ENCODE data around the gene GALE.

DNA sequence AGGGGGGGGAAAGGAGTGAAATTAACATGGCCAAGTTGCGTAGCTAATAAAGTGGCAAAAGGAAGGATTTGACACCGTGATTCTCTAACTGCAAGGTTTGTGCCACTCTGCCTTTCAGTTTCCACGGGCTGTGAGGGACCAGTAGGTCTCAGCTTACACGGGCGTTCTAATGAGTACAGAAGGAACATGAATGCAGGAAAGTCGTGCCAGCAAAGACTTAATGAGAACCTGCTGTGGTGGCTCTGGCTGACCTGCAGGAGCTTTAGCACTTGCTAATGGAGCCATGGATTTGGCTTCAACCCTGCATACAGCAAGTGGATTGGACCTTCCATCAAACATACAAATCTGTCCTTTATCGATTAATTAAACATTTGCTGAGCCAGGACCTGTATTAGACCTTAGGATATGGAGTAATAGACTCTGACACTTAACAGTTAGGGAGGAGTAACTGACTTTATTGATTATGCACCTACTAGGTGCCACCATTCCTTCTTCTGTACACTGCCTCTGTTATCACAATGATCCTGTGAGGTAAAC lies 37.4 kb downstream of the GALE start:
- no peak for TF ChIP-seq CTCF (IDR thresholded peaks at IDR 0.05)
- no peak for TF ChIP-seq POLR2A (IDR thresholded peaks at IDR 0.05)
- TF ChIP-seq POLR2AphosphoS5 (IDR thresholded peaks at IDR 0.05) = no peak

Data from prostate gland (tissue), 2 donors.